Hepatocyte (in vitro differentiated cells): ENCODE measurements around the gene IL12RB2.

Experiments used
- EZH2 ChIP-seq: fragments of 200-600 bp; sonication (generic); IDR thresholded peaks from 2 replicates; pipeline ENCODE4 v1.6.1; 2016; ENCODE audit warnings: antibody characterized with exemption, mild to moderate bottlenecking, borderline replicate concordance
- EZH2phosphoT487 ChIP-seq: fragments of 200-600 bp; sonication (generic); IDR thresholded peaks from one replicate; pipeline ENCODE4 v1.6.1; 2018; ENCODE audit warnings: antibody characterized with exemption, mild to moderate bottlenecking, low read depth, moderate library complexity; ENCODE audit not compliant: unreplicated experiment, severe bottlenecking
- TF ChIP-seq, protein P1 (sequence below): fragments of 200-600 bp; sonication (generic); IDR thresholded peaks from 2 replicates; pipeline ENCODE4 v1.5.1; 2016; ENCODE audit warnings: antibody characterized with exemption, mild to moderate bottlenecking; ENCODE audit not compliant: poor library complexity

DNA sequence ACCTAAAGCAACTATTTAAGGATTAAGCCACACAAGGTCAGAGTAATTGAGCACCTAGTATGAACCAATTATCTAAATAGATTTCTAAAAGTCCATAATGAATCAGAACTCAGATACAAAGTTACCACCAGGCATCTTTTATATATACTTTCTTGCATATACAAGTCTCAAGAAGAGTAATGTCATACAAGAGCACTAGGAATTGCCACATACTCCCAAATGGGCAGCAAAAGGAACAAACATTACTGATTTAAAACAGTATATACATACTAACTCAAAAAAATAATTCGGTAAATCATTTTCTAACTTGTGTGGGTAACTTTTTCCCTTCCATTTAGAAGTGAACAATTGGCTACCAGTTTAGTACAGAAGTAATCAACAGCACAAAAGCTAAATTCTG is 100.5 kb downstream of the IL12RB2 start:
- TF ChIP-seq, protein P1, sequence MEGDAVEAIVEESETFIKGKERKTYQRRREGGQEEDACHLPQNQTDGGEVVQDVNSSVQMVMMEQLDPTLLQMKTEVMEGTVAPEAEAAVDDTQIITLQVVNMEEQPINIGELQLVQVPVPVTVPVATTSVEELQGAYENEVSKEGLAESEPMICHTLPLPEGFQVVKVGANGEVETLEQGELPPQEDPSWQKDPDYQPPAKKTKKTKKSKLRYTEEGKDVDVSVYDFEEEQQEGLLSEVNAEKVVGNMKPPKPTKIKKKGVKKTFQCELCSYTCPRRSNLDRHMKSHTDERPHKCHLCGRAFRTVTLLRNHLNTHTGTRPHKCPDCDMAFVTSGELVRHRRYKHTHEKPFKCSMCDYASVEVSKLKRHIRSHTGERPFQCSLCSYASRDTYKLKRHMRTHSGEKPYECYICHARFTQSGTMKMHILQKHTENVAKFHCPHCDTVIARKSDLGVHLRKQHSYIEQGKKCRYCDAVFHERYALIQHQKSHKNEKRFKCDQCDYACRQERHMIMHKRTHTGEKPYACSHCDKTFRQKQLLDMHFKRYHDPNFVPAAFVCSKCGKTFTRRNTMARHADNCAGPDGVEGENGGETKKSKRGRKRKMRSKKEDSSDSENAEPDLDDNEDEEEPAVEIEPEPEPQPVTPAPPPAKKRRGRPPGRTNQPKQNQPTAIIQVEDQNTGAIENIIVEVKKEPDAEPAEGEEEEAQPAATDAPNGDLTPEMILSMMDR: no peak
- no peak for TF ChIP-seq EZH2
- no peak for TF ChIP-seq EZH2phosphoT487
